GM23338 (cell line): ENCODE results near the gene MLLT6. TPM values are rescaled to one million over a fixed set of nuclear protein-coding genes. Genes with fewer than 3 reads are reported as not detected.

Source experiments
- ATAC-seq: fragments of 200-7000 bp; cut with Tn5 transposase; 3 replicates; pipeline ENCODE4 v1.9.1; 2020
- DNase-seq: peaks from one replicate; pipeline ENCODE4 v3.0.0-alpha.2; 2015; ENCODE audit warnings: low spot score
- H2AFZ ChIP-seq: fragments of 200-600 bp; sonication (generic); 2 replicates; pipeline ENCODE4 v1.8.0; 2016; ENCODE audit warnings: antibody characterized with exemption, mild to moderate bottlenecking, moderate library complexity
- H3F3A ChIP-seq: fragments of 200-600 bp; sonication (generic); replicated peaks from 2 replicates; pipeline ENCODE4 v1.8.0; 2017; ENCODE audit warnings: antibody characterized with exemption, mixed run types, low read depth
- H3K27ac ChIP-seq: fragments of 200-600 bp; sonication (generic); 2 replicates; pipeline ENCODE4 v1.6.1; 2016; ENCODE audit warnings: low read depth
- H3K27me3 ChIP-seq: fragments of 200-600 bp; sonication (generic); 2 replicates; pipeline ENCODE4 v1.8.0; 2016; ENCODE audit warnings: mild to moderate bottlenecking, mixed run types, moderate library complexity; ENCODE audit not compliant: insufficient read depth
- H3K36me3 ChIP-seq: fragments of 200-600 bp; sonication (generic); 2 replicates; pipeline ENCODE4 v1.8.0; 2016; ENCODE audit warnings: mild to moderate bottlenecking; ENCODE audit not compliant: insufficient read depth
- H3K4me1 ChIP-seq: fragments of 200-600 bp; sonication (generic); 2 replicates; pipeline ENCODE4 v1.8.0; 2016; ENCODE audit warnings: mild to moderate bottlenecking, moderate library complexity; ENCODE audit not compliant: insufficient read depth
- H3K4me2 ChIP-seq: fragments of 200-600 bp; sonication (generic); 2 replicates; pipeline ENCODE4 v1.7.1; 2017; ENCODE audit warnings: mixed run types
- H3K4me3 ChIP-seq: fragments of 200-600 bp; sonication (generic); 2 replicates; pipeline ENCODE4 v1.6.1; 2016; ENCODE audit warnings: mixed run types
- H3K79me2 ChIP-seq: fragments of 200-600 bp; sonication (generic); replicated peaks from 2 replicates; pipeline ENCODE4 v1.8.0; 2017; ENCODE audit warnings: mild to moderate bottlenecking; ENCODE audit not compliant: insufficient read depth
- H3K9me2 ChIP-seq: fragments of 200-600 bp; sonication (generic); 2 replicates; pipeline ENCODE4 v1.8.0; 2017; ENCODE audit not compliant: insufficient read depth
- H4K20me1 ChIP-seq: fragments of 200-600 bp; sonication (generic); replicated peaks from 2 replicates; pipeline ENCODE4 v1.8.0; 2017; ENCODE audit warnings: mild to moderate bottlenecking; ENCODE audit not compliant: insufficient read depth
- H3K27ac Mint-ChIP-seq: 2 replicates; pipeline ENCODE4 v1.8.0; 2020; ENCODE audit warnings: inconsistent platforms, mild to moderate bottlenecking, moderate library complexity, mixed read lengths
- H3K27me3 Mint-ChIP-seq: 3 replicates; pipeline ENCODE4 v1.8.0; 2022; ENCODE audit warnings: low read depth, mild to moderate bottlenecking, moderate library complexity, mixed read lengths, inconsistent platforms; ENCODE audit not compliant: insufficient read depth, poor library complexity
- H3K36me3 Mint-ChIP-seq: 3 replicates; pipeline ENCODE4 v1.8.0; 2021; ENCODE audit warnings: low read depth, mild to moderate bottlenecking, inconsistent platforms, moderate library complexity, mixed read lengths
- H3K4me1 Mint-ChIP-seq: 3 replicates; pipeline ENCODE4 v1.8.0; 2020; ENCODE audit warnings: mild to moderate bottlenecking, inconsistent platforms, mixed read lengths
- H3K4me3 Mint-ChIP-seq: 3 replicates; pipeline ENCODE4 v1.8.0; 2021; ENCODE audit warnings: moderate library complexity, mild to moderate bottlenecking, inconsistent platforms, mixed read lengths
- H3K9me3 Mint-ChIP-seq: 3 replicates; pipeline ENCODE4 v1.8.0; 2020; ENCODE audit warnings: moderate library complexity, mild to moderate bottlenecking, inconsistent platforms, mixed read lengths
- CREB1 ChIP-seq: fragments of 250-450 bp; sonication (Bioruptor Pico); IDR thresholded peaks from 2 replicates; pipeline ENCODE4 v1.5.0; 2020; ENCODE audit warnings: low read depth, mild to moderate bottlenecking, moderate library complexity
- EZH2 ChIP-seq: fragments of 200-600 bp; sonication (generic); IDR thresholded peaks from one replicate; pipeline ENCODE4 v1.8.0; 2017; ENCODE audit warnings: antibody characterized with exemption, mild to moderate bottlenecking, low read depth; ENCODE audit not compliant: unreplicated experiment
- EZH2phosphoT487 ChIP-seq: fragments of 200-600 bp; sonication (generic); IDR thresholded peaks from one replicate; pipeline ENCODE4 v1.8.1; 2018; ENCODE audit warnings: antibody characterized with exemption; ENCODE audit not compliant: unreplicated experiment
- STAT1 ChIP-seq: IDR thresholded peaks from one replicate; pipeline ENCODE4 v1.6.1; 2016; ENCODE audit warnings: antibody characterized with exemption; ENCODE audit not compliant: unreplicated experiment
- ZNF114 ChIP-seq: fragments of 250-450 bp; sonication (Bioruptor Pico); IDR thresholded peaks from 2 replicates; pipeline ENCODE4 v1.5.0; 2020; ENCODE audit warnings: mild to moderate bottlenecking, moderate library complexity
- ZNF462 ChIP-seq: fragments of 250-450 bp; sonication (Bioruptor Pico); IDR thresholded peaks from 2 replicates; pipeline ENCODE4 v1.5.0; 2020; ENCODE audit warnings: mild to moderate bottlenecking, moderate library complexity
- polyA plus RNA-seq: library from polyadenylated mRNA; unstranded; fragments of >200 nt; fragmentation: Nextera tagmentation; extraction: Ambion mirVana; gene quantifications from 2 replicates; pipeline ENCODE4 v1.2.1, GENCODE V29; 2016
- total RNA-seq: library from RNA; depleted of rRNA; stranded (reverse); fragments of >200 nt; shearing (Covaris generic); gene quantifications from 2 replicates; pipeline ENCODE4 v1.2.3, GENCODE V29; 2014

Gene MLLT6
- total and polyA plus RNA-seq, 2 experiments from 2014 or later: 2.6 to 2.8 TPM

DNA sequence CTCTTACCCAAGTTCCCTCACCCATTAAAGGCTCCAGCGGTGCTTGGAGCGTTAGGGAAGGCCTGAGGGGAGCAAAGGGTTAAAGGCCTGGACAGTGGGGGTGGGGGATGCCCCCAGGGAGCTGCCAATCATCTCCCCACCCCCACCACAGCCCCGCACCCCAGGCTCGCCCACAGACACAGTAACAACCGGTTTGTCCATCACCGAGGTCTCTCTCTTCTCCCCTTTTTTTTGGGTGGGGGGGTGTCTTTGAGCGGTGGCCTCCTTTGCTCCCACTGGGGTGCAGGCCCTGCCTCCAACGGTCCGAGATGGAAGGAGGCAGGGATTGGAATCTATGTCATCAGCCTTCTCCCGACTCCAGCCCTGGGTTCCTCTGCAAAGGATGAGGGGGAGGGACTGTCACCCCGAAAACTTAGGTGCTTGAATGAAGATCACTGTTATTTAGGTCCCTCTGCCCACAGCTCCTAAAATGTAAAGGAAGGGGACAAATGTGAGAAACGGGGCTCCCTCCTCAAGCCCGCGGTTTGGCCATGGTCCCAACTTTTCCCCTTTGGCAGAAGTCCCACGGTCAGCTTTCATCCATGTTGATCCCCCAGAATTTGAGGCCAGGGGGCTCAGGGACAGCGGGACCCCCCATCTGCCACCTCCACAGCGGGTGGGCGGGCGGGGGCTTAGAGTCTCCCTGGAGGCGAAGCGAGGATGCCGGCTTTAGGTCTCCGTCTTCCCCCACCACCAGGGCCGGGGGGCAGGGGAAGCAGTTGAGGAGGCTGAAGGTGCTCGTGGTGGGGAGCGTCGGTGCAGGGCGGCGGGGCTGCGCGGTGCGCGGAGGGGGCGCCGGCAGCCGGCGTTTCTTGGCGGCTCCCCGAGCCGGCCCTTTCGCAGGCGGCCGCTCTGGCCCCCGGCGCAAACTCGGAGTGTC, 32.0 kb upstream of the MLLT6 start (continued):
- no peak for TF ChIP-seq ZNF462
- peak; percentile 94 for TF ChIP-seq EZH2

- H3K4me2 ChIP-seq: peak overlapping the region; percentile 79
- Mint-ChIP-seq H3K27ac (no peak overlapping the region), H3K27me3 (peaks cover 84% of the 10 kb centered on the region), H3K4me3 (no peak overlapping the region), H3K9me3 (peaks cover 2% of the 10 kb centered on the region; the same call in 1 of the 3 replicates), H3K36me3 (no peaks in the 10 kb centered on the region), H3K4me1 (peaks cover 48% of the 10 kb centered on the region)
- no peaks in the 10 kb centered on the region for H4K20me1 ChIP-seq
- no peak overlapping the region for H3K27ac ChIP-seq
- H3F3A ChIP-seq: peaks cover 14% of the 10 kb centered on the region; the same call in 1 of the 2 replicates
- no peak for TF ChIP-seq CREB1 (CRISPR knock-in tag)
- no peak for TF ChIP-seq STAT1
- TF ChIP-seq ZNF114: no peak
- peak; percentile 97 for TF ChIP-seq EZH2
- TF ChIP-seq EZH2phosphoT487: no peak
- no peak; the same call in 1 of the 3 replicates for ATAC-seq
- H3K79me2 ChIP-seq: no peaks in the 10 kb centered on the region
- H3K9me2 ChIP-seq: no peaks in the 10 kb centered on the region
- no peaks in the 10 kb centered on the region for H3K36me3 ChIP-seq
- peaks cover 95% of the 10 kb centered on the region for H3K27me3 ChIP-seq
- H3K4me3 ChIP-seq: peak overlapping the region; percentile 57
- H3K4me1 ChIP-seq: peaks cover 27% of the 10 kb centered on the region
- DNase-seq: peak; percentile 57
- no peak overlapping the region for H2AFZ ChIP-seq
Observed at GRCh38 chr17:38673707-38674013, 31.4 kb upstream of the MLLT6 start.
